Suprapubic skin (tissue), 4 donors: Measurements from ENCODE around the gene INTU. TPM values are rescaled to one million over a fixed set of nuclear protein-coding genes. Genes with fewer than 3 reads are reported as not detected.

ENCODE experiments used
- DNase-seq, 2 donors: peaks; one replicate each; pipeline ENCODE4 v3.0.0-alpha.2; 2019; ENCODE audit warnings: low spot score in 2 of 2
- H3K27ac ChIP-seq: fragments of 200-600 bp; sonication (generic); one replicate; pipeline ENCODE4 v1.5.1; 2019
- H3K27me3 ChIP-seq: fragments of 200-600 bp; sonication (generic); one replicate; pipeline ENCODE4 v1.5.1; 2019
- H3K36me3 ChIP-seq: fragments of 200-600 bp; sonication (generic); one replicate; pipeline ENCODE4 v1.5.1; 2019
- H3K4me1 ChIP-seq: fragments of 200-600 bp; sonication (generic); one replicate; pipeline ENCODE4 v1.5.1; 2019
- H3K4me3 ChIP-seq: fragments of 200-600 bp; sonication (generic); one replicate; pipeline ENCODE4 v1.5.1; 2019; ENCODE audit warnings: mild to moderate bottlenecking
- H3K9me3 ChIP-seq: fragments of 200-600 bp; sonication (generic); one replicate; pipeline ENCODE4 v1.5.1; 2019
- EP300 ChIP-seq: sonication (generic); formaldehyde crosslinking; IDR thresholded peaks from one replicate; pipeline ENCODE4 v1.6.1; 2017; ENCODE audit warnings: antibody characterized with exemption
- POLR2A ChIP-seq, 2 donors: fragments of 450-650 bp; IDR thresholded peaks; one replicate each; pipeline ENCODE4 v1.6.1; 2017; ENCODE audit warnings: antibody characterized with exemption in 2 of 2, mild to moderate bottlenecking in 2 of 2, moderate library complexity in 2 of 2
- POLR2AphosphoS5 ChIP-seq, 3 donors: sonication (generic); formaldehyde crosslinking; IDR thresholded peaks; one replicate each; pipeline ENCODE4 v1.6.1; 2017; ENCODE audit warnings: antibody characterized with exemption in 3 of 3
- WGBS: methylation state at CpG from one replicate; pipeline ENCODE4 v1.1.5; 2018; 5-methylcytosine and 5-hydroxymethylcytosine counted together
- total RNA-seq, 4 donors: library from RNA; depleted of rRNA; stranded (reverse); fragments of >200 nt; gene quantifications; one replicate each; pipeline ENCODE4 v1.1.0, GENCODE V29; 2016
- TF ChIP-seq, protein P1 (sequence below), 2 donors: fragments of 200-600 bp in 1 of 2; fragments of 450-650 bp in 1 of 2; sonication (generic) in 1 of 2; IDR thresholded peaks; one replicate each; pipeline ENCODE4 v1.5.1; 2016 to 2019; ENCODE audit warnings: antibody characterized with exemption in 2 of 2, mild to moderate bottlenecking in 1 of 2, moderate library complexity in 1 of 2

The INTU gene
- total RNA-seq, 4 donors from 2014 or later, result 6.1 to 11.7 (median 8.3) TPM

DNA sequence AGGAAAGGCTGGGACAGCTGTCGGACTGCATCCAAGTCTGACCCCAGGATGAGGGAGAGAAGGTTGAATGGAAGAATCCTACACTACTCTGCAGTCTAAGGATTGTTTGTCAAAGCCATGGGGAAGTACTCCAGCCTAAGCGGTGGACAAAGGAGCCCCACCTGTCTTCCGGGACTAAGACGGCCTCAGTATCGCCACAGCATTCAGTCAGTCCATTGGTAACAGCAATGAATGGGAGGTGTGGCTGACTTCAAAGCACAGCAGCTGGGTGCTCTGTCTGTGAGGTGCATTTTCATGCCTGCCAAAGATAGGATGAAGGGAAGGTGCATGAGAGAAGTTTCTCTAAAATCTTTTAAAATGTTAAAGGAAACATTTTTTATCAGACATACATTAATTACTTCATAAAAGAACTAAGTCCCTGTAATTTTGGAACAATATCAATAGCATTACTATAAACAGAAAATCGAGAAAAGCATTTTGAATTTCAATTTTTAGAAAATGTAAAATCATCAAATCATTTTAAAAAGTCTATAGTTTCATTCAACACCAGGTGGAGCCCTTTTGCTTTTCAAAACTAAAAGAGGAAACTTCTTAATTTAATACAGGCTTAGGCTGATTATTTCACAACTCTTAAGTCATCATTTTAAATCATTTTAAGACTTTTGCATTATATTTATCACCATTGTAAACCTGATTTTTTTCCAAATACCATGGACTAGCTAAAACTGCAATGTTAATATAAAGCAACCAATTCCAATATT, 27.6 kb upstream of the INTU start:
- H3K4me1 ChIP-seq, result no peaks in the 10 kb centered on the region
- no peaks in the 10 kb centered on the region for H3K36me3 ChIP-seq
- H3K27me3 ChIP-seq, result peaks cover 3% of the 10 kb centered on the region
- no peak overlapping the region for H3K4me3 ChIP-seq
- no peak overlapping the region for H3K27ac ChIP-seq
- no peaks in the 10 kb centered on the region for H3K9me3 ChIP-seq
- 18% methylated on average over 6 of the region's 6 CpGs for WGBS
- TF ChIP-seq EP300 (no peak), POLR2A (IDR thresholded peaks at IDR 0.05) (no peak), POLR2AphosphoS5 (IDR thresholded peaks at IDR 0.05) (no peak)
- TF ChIP-seq, protein P1, sequence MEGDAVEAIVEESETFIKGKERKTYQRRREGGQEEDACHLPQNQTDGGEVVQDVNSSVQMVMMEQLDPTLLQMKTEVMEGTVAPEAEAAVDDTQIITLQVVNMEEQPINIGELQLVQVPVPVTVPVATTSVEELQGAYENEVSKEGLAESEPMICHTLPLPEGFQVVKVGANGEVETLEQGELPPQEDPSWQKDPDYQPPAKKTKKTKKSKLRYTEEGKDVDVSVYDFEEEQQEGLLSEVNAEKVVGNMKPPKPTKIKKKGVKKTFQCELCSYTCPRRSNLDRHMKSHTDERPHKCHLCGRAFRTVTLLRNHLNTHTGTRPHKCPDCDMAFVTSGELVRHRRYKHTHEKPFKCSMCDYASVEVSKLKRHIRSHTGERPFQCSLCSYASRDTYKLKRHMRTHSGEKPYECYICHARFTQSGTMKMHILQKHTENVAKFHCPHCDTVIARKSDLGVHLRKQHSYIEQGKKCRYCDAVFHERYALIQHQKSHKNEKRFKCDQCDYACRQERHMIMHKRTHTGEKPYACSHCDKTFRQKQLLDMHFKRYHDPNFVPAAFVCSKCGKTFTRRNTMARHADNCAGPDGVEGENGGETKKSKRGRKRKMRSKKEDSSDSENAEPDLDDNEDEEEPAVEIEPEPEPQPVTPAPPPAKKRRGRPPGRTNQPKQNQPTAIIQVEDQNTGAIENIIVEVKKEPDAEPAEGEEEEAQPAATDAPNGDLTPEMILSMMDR (IDR thresholded peaks at IDR 0.05), result peak in 1 of 2 donors; percentile 25
- no peak for DNase-seq

DNA sequence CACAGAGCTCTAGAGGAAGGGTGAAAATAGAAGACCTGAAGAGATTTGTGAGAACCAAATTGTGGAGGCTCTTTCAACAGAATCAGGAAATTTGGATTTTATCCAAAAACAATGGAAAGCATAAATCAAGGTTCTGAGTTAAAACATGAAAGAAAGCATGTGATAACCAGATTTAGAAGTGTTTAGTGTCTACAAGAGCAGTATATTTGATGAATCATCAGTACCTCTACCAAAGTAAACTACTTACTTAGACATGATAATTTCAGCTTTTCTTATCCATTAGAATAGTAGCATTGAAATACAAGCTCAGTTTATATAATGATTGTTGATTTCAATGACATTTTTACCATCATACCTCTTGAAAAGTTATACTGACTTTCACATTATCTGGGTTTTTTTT, 25.9 kb upstream of the INTU start:
- TF ChIP-seq, protein P1 (IDR thresholded peaks at IDR 0.05), result no peak
- no peak for TF ChIP-seq POLR2AphosphoS5 (IDR thresholded peaks at IDR 0.05)
- TF ChIP-seq POLR2A (IDR thresholded peaks at IDR 0.05), result no peak
- no peak for TF ChIP-seq EP300
- Histone ChIP-seq H3K4me1 (no peaks in the 10 kb centered on the region), H3K27ac (no peak overlapping the region), H3K36me3 (no peaks in the 10 kb centered on the region), H3K4me3 (no peak overlapping the region), H3K27me3 (peaks cover 3% of the 10 kb centered on the region), H3K9me3 (no peaks in the 10 kb centered on the region)
- no peak for DNase-seq

DNA sequence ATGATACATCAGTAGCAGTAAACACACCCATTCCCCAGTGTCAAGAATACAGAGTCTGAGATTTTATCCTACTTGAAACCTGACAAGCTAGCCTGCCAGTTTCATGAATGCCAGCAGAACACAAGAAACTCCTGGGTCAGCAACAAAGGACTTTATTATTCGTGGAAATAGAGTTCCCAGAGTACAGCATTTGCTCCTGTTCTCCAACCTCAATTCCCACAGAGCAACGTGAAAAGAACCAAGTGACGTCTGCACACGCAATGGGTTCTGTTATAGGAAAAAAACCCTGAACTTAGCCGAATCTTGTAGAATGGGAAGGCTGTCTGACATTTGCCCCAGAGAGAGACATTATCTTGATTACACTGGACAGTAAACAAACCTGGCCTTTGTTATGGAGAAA, 23.3 kb upstream of the INTU start:
- no peaks in the 10 kb centered on the region for H3K9me3 ChIP-seq
- peaks cover 8% of the 10 kb centered on the region for H3K27me3 ChIP-seq

GRCh38 chr4:127610488-127610887, 22.3 kb upstream of the INTU start:
- Histone ChIP-seq H3K27me3 (peaks cover 8% of the 10 kb centered on the region), H3K36me3 (no peaks in the 10 kb centered on the region), H3K4me3 (no peak overlapping the region), H3K9me3 (no peaks in the 10 kb centered on the region), H3K4me1 (no peaks in the 10 kb centered on the region), H3K27ac (no peak overlapping the region)
- no peak for TF ChIP-seq EP300
- TF ChIP-seq, protein P1 (IDR thresholded peaks at IDR 0.05), result no peak
- TF ChIP-seq POLR2A (IDR thresholded peaks at IDR 0.05), result no peak
- TF ChIP-seq POLR2AphosphoS5 (IDR thresholded peaks at IDR 0.05), result no peak
- WGBS, result 67% methylated on average over 3 of the region's 3 CpGs
- no peak for DNase-seq

More for the DNA sequence above, 23.3 kb upstream of the INTU start:
- TF ChIP-seq, protein P1 (IDR thresholded peaks at IDR 0.05), result no peak
- TF ChIP-seq POLR2A (IDR thresholded peaks at IDR 0.05) (no peak), POLR2AphosphoS5 (IDR thresholded peaks at IDR 0.05) (no peak), EP300 (no peak)
- no peak for DNase-seq
- H3K36me3 ChIP-seq, result no peaks in the 10 kb centered on the region
- no peaks in the 10 kb centered on the region for H3K4me1 ChIP-seq
- no peak overlapping the region for H3K27ac ChIP-seq
- WGBS, result 70% methylated on average over 5 of the region's 5 CpGs
- no peak overlapping the region for H3K4me3 ChIP-seq

GRCh38 chr4:127616898-127617297, 15.9 kb upstream of the INTU start:
- H3K9me3 ChIP-seq, result no peaks in the 10 kb centered on the region
- no peaks in the 10 kb centered on the region for H3K36me3 ChIP-seq
- H3K4me3 ChIP-seq, result no peak overlapping the region
- WGBS, result 28% methylated on average over 2 of the region's 2 CpGs
- no peaks in the 10 kb centered on the region for H3K4me1 ChIP-seq
- TF ChIP-seq, protein P1 (IDR thresholded peaks at IDR 0.05), result no peak
- TF ChIP-seq POLR2AphosphoS5 (IDR thresholded peaks at IDR 0.05) (no peak), EP300 (no peak), POLR2A (IDR thresholded peaks at IDR 0.05) (no peak)
- peaks cover 11% of the 10 kb centered on the region for H3K27me3 ChIP-seq
- no peak overlapping the region for H3K27ac ChIP-seq
- DNase-seq, result no peak
